Duodenal mucosa (tissue), 2 donors: Measurements from ENCODE around the gene STRA8.
"Not testable (repeated sequence)": the region's sequence is repeated elsewhere in the genome, so short reads cannot be mapped to it uniquely, and the experiment has no call there.

Experiments
- H3K27ac ChIP-seq: one replicate; pipeline ENCODE4 v1.7.0; 2013; ENCODE audit warnings: low read depth, low read length
- H3K27me3 ChIP-seq, 2 donors: one replicate each; pipeline ENCODE4 v1.7.0; 2013; ENCODE audit warnings: low read length in 2 of 2, control low read depth in 1 of 2; ENCODE audit not compliant: insufficient read depth in 2 of 2, control insufficient read depth in 1 of 2
- H3K36me3 ChIP-seq, 2 donors: one replicate each; pipeline ENCODE4 v1.7.0; 2013; ENCODE audit warnings: low read length in 2 of 2, control low read depth in 1 of 2; ENCODE audit not compliant: insufficient read depth in 2 of 2, control insufficient read depth in 1 of 2
- H3K4me1 ChIP-seq, 2 donors: one replicate each; pipeline ENCODE4 v1.7.0; 2013; ENCODE audit warnings: low read length in 2 of 2, control low read depth in 1 of 2; ENCODE audit not compliant: insufficient read depth in 2 of 2, control insufficient read depth in 1 of 2
- H3K4me3 ChIP-seq, 2 donors: one replicate each; pipeline ENCODE4 v1.7.0; 2013; ENCODE audit warnings: low read length in 2 of 2, low read depth in 1 of 2
- H3K9ac ChIP-seq, 2 donors: one replicate each; pipeline ENCODE4 v1.7.0; 2013; ENCODE audit warnings: low read length in 2 of 2, low read depth in 1 of 2
- H3K9me3 ChIP-seq, 2 donors: one replicate each; pipeline ENCODE4 v1.7.0; 2013; ENCODE audit warnings: low read length in 2 of 2, control low read depth in 1 of 2; ENCODE audit not compliant: control insufficient read depth in 1 of 2

The STRA8 gene

GRCh38 chr7:135213831-135214230 is 19.8 kb upstream of the STRA8 start:
- no peaks in the 10 kb centered on the region for H3K27me3 ChIP-seq
- no peak overlapping the region for H3K27ac ChIP-seq
- peaks cover 12 to 23% of the 10 kb centered on the region in 2 donors for H3K4me1 ChIP-seq
- no peak overlapping the region for H3K4me3 ChIP-seq
- H3K9ac ChIP-seq = no peak overlapping the region
- no peaks in the 10 kb centered on the region for H3K36me3 ChIP-seq
- no peaks in the 10 kb centered on the region for H3K9me3 ChIP-seq

- Histone ChIP-seq H3K9ac (no peak overlapping the region), H3K9me3 (no peaks in the 10 kb centered on the region), H3K4me1 (peaks cover 12 to 14% of the 10 kb centered on the region in 2 donors), H3K4me3 (no peak overlapping the region), H3K36me3 (no peaks in the 10 kb centered on the region), H3K27ac (no peak overlapping the region), H3K27me3 (no peaks in the 10 kb centered on the region)
Observed at GRCh38 chr7:135215180-135215579, 18.5 kb upstream of the STRA8 start.

GRCh38 chr7:135215698-135216097 is 17.9 kb upstream of the STRA8 start:
- H3K27ac ChIP-seq = no peak overlapping the region
- peaks cover 8 to 9% of the 10 kb centered on the region in 2 donors for H3K4me1 ChIP-seq
- no peak overlapping the region for H3K9ac ChIP-seq
- no peak overlapping the region for H3K4me3 ChIP-seq
- H3K36me3 ChIP-seq = no peaks in the 10 kb centered on the region
- no peaks in the 10 kb centered on the region for H3K9me3 ChIP-seq
- no peaks in the 10 kb centered on the region for H3K27me3 ChIP-seq

- Histone ChIP-seq H3K9me3 (no peaks in the 10 kb centered on the region), H3K27ac (no peak overlapping the region), H3K27me3 (no peaks in the 10 kb centered on the region), H3K36me3 (no peaks in the 10 kb centered on the region), H3K9ac (no peak overlapping the region), H3K4me3 (no peak overlapping the region), H3K4me1 (peaks cover 5 to 9% of the 10 kb centered on the region in 2 donors)
Observed at GRCh38 chr7:135217645-135218509, 15.8 kb upstream of the STRA8 start.

- no peaks in the 10 kb centered on the region for H3K27me3 ChIP-seq
- no peaks in the 10 kb centered on the region for H3K36me3 ChIP-seq
- H3K9me3 ChIP-seq = no peaks in the 10 kb centered on the region
- H3K4me1 ChIP-seq = no peaks in the 10 kb centered on the region
- H3K27ac ChIP-seq = no peak overlapping the region
- H3K4me3 ChIP-seq = no peak overlapping the region
- no peak overlapping the region for H3K9ac ChIP-seq
Observed at GRCh38 chr7:135224027-135224426, 9.6 kb upstream of the STRA8 start.

- Histone ChIP-seq H3K27ac (no peak overlapping the region), H3K4me3 (no peak overlapping the region), H3K27me3 (no peaks in the 10 kb centered on the region), H3K4me1 (no peaks in the 10 kb centered on the region), H3K36me3 (no peaks in the 10 kb centered on the region), H3K9me3 (no peaks in the 10 kb centered on the region), H3K9ac (no peak overlapping the region)
Observed at GRCh38 chr7:135231686-135232085, 2.0 kb upstream of the STRA8 start.

- no peaks in the 10 kb centered on the region for H3K9me3 ChIP-seq
- H3K27ac ChIP-seq = no peak overlapping the region
- no peaks in the 10 kb centered on the region for H3K27me3 ChIP-seq
Observed at GRCh38 chr7:135232087-135232486, 1.6 kb upstream of the STRA8 start.

GRCh38 chr7:135232720-135233119 is 918 bp upstream of the STRA8 start:
- no peaks in the 10 kb centered on the region for H3K9me3 ChIP-seq
- H3K9ac ChIP-seq = no peak overlapping the region
- H3K4me3 ChIP-seq = no peak overlapping the region
- no peaks in the 10 kb centered on the region for H3K27me3 ChIP-seq
- no peak overlapping the region for H3K27ac ChIP-seq
- H3K36me3 ChIP-seq = no peaks in the 10 kb centered on the region
- no peaks in the 10 kb centered on the region for H3K4me1 ChIP-seq

More at GRCh38 chr7:135232087-135232486, 1.6 kb upstream of the STRA8 start:
- no peaks in the 10 kb centered on the region for H3K4me1 ChIP-seq
- no peak overlapping the region for H3K9ac ChIP-seq
- no peak overlapping the region for H3K4me3 ChIP-seq
- no peaks in the 10 kb centered on the region for H3K36me3 ChIP-seq

GRCh38 chr7:135234095-135234494 is 457 bp downstream of the STRA8 start:
- not testable (repeated sequence) for H3K27me3 ChIP-seq, H3K4me3 ChIP-seq, H3K36me3 ChIP-seq, H3K4me1 ChIP-seq, H3K9me3 ChIP-seq, H3K9ac ChIP-seq, H3K27ac ChIP-seq

GRCh38 chr7:135234727-135235126 is 1.1 kb downstream of the STRA8 start:
- Histone ChIP-seq H3K36me3 (no peaks in the 10 kb centered on the region), H3K9ac (no peak overlapping the region), H3K27ac (no peak overlapping the region), H3K9me3 (no peaks in the 10 kb centered on the region), H3K27me3 (no peaks in the 10 kb centered on the region), H3K4me3 (no peak overlapping the region), H3K4me1 (no peaks in the 10 kb centered on the region)
